Uterus (tissue), 4 donors: Measurements from ENCODE around the gene C3orf52. TPM values are rescaled to one million over a fixed set of nuclear protein-coding genes. Genes with fewer than 3 reads are reported as not detected.

Experiments
- DNase-seq, 2 donors: peaks; one replicate each; pipeline ENCODE4 v3.0.0-alpha.2; 2019 to 2020
- H3K27ac ChIP-seq, 2 donors: fragments of 200-600 bp; sonication (generic); 1 replicate in 1 of 2; 2 replicates in 1 of 2; pipeline ENCODE4 v1.5.1; 2016 to 2018
- H3K27me3 ChIP-seq, 2 donors: fragments of 200-600 bp; sonication (generic); one replicate each; pipeline ENCODE4 v1.5.1; 2018 to 2019; ENCODE audit warnings: control low read depth in 1 of 2
- H3K36me3 ChIP-seq, 2 donors: fragments of 200-600 bp; sonication (generic); one replicate each; pipeline ENCODE4 v1.5.1; 2019; ENCODE audit warnings: control low read depth in 1 of 2
- H3K4me1 ChIP-seq, 2 donors: fragments of 200-600 bp; sonication (generic); one replicate each; pipeline ENCODE4 v1.5.1; 2018 to 2019; ENCODE audit warnings: control low read depth in 1 of 2
- H3K4me3 ChIP-seq, 2 donors: fragments of 200-600 bp; sonication (generic); 1 replicate in 1 of 2; 2 replicates in 1 of 2; pipeline ENCODE4 v1.5.1; 2018 to 2019; ENCODE audit warnings: mild to moderate bottlenecking in 1 of 2
- H3K9me3 ChIP-seq, 2 donors: fragments of 200-600 bp; sonication (generic); one replicate each; pipeline ENCODE4 v1.5.1; 2019; ENCODE audit warnings: control low read depth in 1 of 2
- CTCF ChIP-seq, 4 experiments: fragments of 200-600 bp in 2 of 4; fragments of 450-650 bp in 2 of 4; sonication (generic) in 2 of 4; IDR thresholded peaks; one replicate each; pipeline ENCODE4 v1.5.1; 2016 to 2019; ENCODE audit warnings: antibody characterized with exemption in 4 of 4, mild to moderate bottlenecking in 2 of 4, moderate library complexity in 1 of 4
- POLR2A ChIP-seq, 2 donors: fragments of 450-650 bp; IDR thresholded peaks; one replicate each; pipeline ENCODE4 v1.6.1; 2016; ENCODE audit warnings: antibody characterized with exemption in 2 of 2, mild to moderate bottlenecking in 1 of 2, moderate library complexity in 1 of 2
- intact Hi-C: fragments of 100-400 bp; cut with DNase I; formaldehyde crosslinking; loops from one replicate; pipeline ENCODE4 v1.15.1; 2023; ENCODE audit warnings: low total_unique reads
- total RNA-seq, 4 donors: library from RNA; depleted of rRNA in 3 of 4; stranded (reverse); fragments of >200 nt in 3 of 4; gene quantifications; one replicate each; pipeline versions ENCODE4 v1.1.0 to v1.2.4, GENCODE V29; 2014 to 2023
- donor health status: DM: yes; HTN: yes; CAD: no.

The C3orf52 gene
- total RNA-seq, 4 donors from 2014 or later: 0.51 to 4.4 (median 1.5) TPM

DNA sequence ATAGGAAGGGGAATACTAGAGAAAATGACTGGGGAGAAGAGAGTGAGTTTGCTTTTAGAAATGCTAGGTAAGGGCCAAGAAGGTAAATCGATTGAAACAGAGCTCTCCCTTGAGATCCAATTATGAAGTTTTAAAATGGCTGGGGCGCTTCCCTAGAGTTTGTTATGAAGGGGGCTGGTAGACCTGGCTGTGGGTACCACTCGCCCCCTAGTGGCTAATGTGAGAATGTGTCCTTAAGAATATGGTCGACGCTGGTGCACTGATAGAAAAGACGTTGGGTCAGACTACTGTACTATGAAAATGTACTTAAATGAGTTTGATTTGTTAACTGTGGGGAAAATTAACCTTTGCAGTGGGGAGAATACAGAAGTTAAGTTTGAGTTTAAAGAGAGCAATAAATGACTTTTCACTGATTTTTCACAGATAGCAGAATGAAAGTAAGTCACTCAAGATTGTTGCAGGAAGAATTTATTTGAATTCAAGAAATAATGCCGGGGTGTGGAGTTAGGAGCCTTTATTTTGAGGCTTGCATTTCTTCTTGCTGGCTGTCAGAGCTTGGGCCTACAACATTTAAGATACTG, 42.5 kb upstream of the C3orf52 start:
- peak; percentile 23 to 33 for DNase-seq
- TF ChIP-seq CTCF (IDR thresholded peaks at IDR 0.05) (peak; percentile 56 to 74 (median 68)), POLR2A (IDR thresholded peaks at IDR 0.05) (no peak)
- no peaks in the 10 kb centered on the region for H3K9me3 ChIP-seq
- peaks cover 0 to 2% of the 10 kb centered on the region in 2 donors for H3K4me1 ChIP-seq
- H3K27ac ChIP-seq: no peak overlapping the region
- intact Hi-C loops: no loop called here
- H3K27me3 ChIP-seq: no peaks in the 10 kb centered on the region
- H3K36me3 ChIP-seq: no peaks in the 10 kb centered on the region
- no peak overlapping the region for H3K4me3 ChIP-seq

DNA sequence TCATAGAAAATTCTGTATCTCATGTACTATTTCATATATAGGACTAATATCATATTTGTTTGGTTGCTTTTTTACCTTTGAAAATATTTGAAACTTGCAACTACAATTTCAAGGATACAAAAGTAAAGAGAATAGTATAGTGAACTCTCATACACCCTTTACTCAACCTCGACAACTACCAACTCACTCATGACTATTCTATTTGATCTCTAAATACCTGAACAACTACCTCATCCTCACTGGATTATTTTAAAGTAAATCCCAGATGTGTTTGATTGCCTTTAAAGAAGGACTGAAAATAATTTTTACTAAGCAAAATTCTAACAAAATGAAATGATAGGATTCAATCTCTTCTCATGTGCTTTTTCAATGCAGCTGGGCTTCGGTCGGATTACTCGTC, 39.6 kb upstream of the C3orf52 start:
- H3K4me1 ChIP-seq: peaks cover 0 to 2% of the 10 kb centered on the region in 2 donors
- DNase-seq: no peak
- TF ChIP-seq CTCF (IDR thresholded peaks at IDR 0.05): no peak
- TF ChIP-seq POLR2A (IDR thresholded peaks at IDR 0.05): no peak
- intact Hi-C loops: no loop called here
- H3K9me3 ChIP-seq: no peaks in the 10 kb centered on the region
- H3K27ac ChIP-seq: no peak overlapping the region
- no peaks in the 10 kb centered on the region for H3K36me3 ChIP-seq
- peaks cover 0 to 4% of the 10 kb centered on the region in 2 donors for H3K27me3 ChIP-seq
- no peak overlapping the region for H3K4me3 ChIP-seq

DNA sequence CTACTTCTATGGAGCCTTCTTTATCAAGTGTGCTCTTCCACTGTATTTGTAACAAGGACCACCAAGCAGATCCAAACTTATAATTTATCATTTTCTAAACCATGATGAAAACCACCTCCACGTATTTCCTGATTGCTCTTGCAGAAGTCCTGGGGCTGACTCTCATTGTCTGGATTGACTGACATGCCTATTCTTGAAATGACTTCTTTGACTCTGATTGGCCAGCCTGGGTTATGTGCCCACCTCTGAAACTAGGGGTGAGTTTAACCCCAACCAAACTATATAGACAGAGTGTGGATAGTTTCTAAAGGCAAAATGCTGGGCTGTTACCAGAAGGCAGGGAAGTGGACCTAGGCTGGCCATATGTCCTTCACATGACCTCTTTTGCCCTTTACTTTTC, 38.9 kb upstream of the C3orf52 start:
- H3K27ac ChIP-seq: no peak overlapping the region
- H3K9me3 ChIP-seq: no peaks in the 10 kb centered on the region
- DNase-seq: no peak
- H3K27me3 ChIP-seq: peaks cover 0 to 4% of the 10 kb centered on the region in 2 donors
- intact Hi-C loops: no loop called here
- TF ChIP-seq POLR2A (IDR thresholded peaks at IDR 0.05) (no peak), CTCF (IDR thresholded peaks at IDR 0.05) (no peak)
- peaks cover 0 to 2% of the 10 kb centered on the region in 2 donors for H3K4me1 ChIP-seq
- no peak overlapping the region for H3K4me3 ChIP-seq
- no peaks in the 10 kb centered on the region for H3K36me3 ChIP-seq

DNA sequence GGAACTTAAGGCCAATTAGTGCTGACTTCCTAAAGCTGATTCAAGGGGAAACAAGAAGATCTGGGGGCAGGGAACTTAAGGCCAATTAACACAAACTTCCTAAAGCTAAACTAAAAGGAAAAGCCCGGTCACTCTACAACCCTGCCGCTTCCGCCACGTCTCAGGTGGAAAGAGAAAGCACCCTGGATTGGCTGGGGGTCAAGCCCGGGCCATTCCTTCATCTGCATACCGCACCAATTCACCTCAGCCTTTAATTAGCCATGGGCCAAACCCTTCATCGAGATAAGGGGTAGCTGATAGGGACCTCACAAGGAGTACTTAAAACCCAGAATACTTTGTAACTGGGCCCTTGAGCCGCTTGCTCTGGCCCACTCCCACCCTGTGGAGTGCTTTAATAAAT, 37.3 kb upstream of the C3orf52 start:
- H3K4me3 ChIP-seq: no peak overlapping the region
- H3K27ac ChIP-seq: no peak overlapping the region
- no peak for DNase-seq
- H3K4me1 ChIP-seq: peaks cover 0 to under 1% of the 10 kb centered on the region in 2 donors
- TF ChIP-seq POLR2A (IDR thresholded peaks at IDR 0.05) (no peak), CTCF (IDR thresholded peaks at IDR 0.05) (no peak)
- H3K27me3 ChIP-seq: peaks cover 0 to 4% of the 10 kb centered on the region in 2 donors
- no peaks in the 10 kb centered on the region for H3K9me3 ChIP-seq
- H3K36me3 ChIP-seq: no peaks in the 10 kb centered on the region
- intact Hi-C loops: no loop called here

- intact Hi-C loops: no loop called here
- TF ChIP-seq CTCF (IDR thresholded peaks at IDR 0.05): no peak
- TF ChIP-seq POLR2A (IDR thresholded peaks at IDR 0.05): no peak
- no peaks in the 10 kb centered on the region for H3K36me3 ChIP-seq
Measured at GRCh38 chr3:112053229-112053628, 33.0 kb upstream of the C3orf52 start.

More at GRCh38 chr3:112053229-112053628, 33.0 kb upstream of the C3orf52 start:
- Histone ChIP-seq H3K27me3 (peaks cover 0 to 4% of the 10 kb centered on the region in 2 donors), H3K27ac (no peak overlapping the region), H3K4me1 (no peaks in the 10 kb centered on the region), H3K9me3 (no peaks in the 10 kb centered on the region), H3K4me3 (no peak overlapping the region)
- no peak for DNase-seq
